Endothelial cell of umbilical vein (primary cell): Measurements from ENCODE around the gene FXYD6. TPM values are rescaled to one million over a fixed set of nuclear protein-coding genes. Genes with fewer than 3 reads are reported as not detected.

Experiments
- BruUV-seq: library from RNA; stranded (reverse); fragments of 400-500 nt; replicated peaks from 2 replicates; lab custom pipeline; 2021; lab: Mats Ljungman, UMichigan
- CTCF ChIA-PET: fragments of 300-600, 350-600 bp; sonication (Branson Sonifier 250); formaldehyde crosslinking; loops from one replicate; lab custom pipeline; 2021; ENCODE audit warnings: antibody characterized with exemption, inconsistent platforms; lab: Charles Lee
- POLR2A ChIA-PET: fragments of 300-600, 350-600 bp; sonication (Branson Sonifier 250); formaldehyde crosslinking; loops from one replicate; lab custom pipeline; 2021; ENCODE audit warnings: antibody characterized with exemption, inconsistent platforms; lab: Charles Lee
- DNase-seq: peaks from one replicate; pipeline ENCODE4 v3.0.0-alpha.2; 2011; ENCODE audit warnings: low read depth, low spot score
- FAIRE-seq: peaks from 2 replicates; lab custom pipeline; 2011; peaks lifted over from hg19 to GRCh38; lab: Jason Lieb, UNC
- H2AFZ ChIP-seq: 2 replicates; pipeline ENCODE4 v1.6.0; 2012; ENCODE audit warnings: low read depth, low read length, control low read depth, inconsistent platforms
- H3K27ac ChIP-seq: 2 replicates; pipeline ENCODE4 v1.5.1; 2011; ENCODE audit warnings: low read depth, mild to moderate bottlenecking, control low read depth, low read length, moderate library complexity; ENCODE audit not compliant: insufficient read depth
- H3K27me3 ChIP-seq, 2 experiments: 2 replicates each; pipeline versions ENCODE4 v1.6.0 to v1.6.1; 2011; ENCODE audit warnings: low read length in 2 of 2, mixed read lengths in 1 of 2; ENCODE audit not compliant: control insufficient read depth in 2 of 2, insufficient read depth in 2 of 2
- H3K36me3 ChIP-seq, 2 experiments: 2 replicates in 1 of 2; 3 replicates in 1 of 2; pipeline ENCODE4 v1.5.1; 2011; ENCODE audit warnings: low read length in 2 of 2, mild to moderate bottlenecking in 1 of 2, moderate library complexity in 1 of 2; ENCODE audit not compliant: control insufficient read depth in 2 of 2, insufficient read depth in 2 of 2; ENCODE audit errors: extremely low read depth in 1 of 2
- H3K4me1 ChIP-seq: 3 replicates; pipeline ENCODE4 v1.5.1; 2011; ENCODE audit warnings: mild to moderate bottlenecking, low read length; ENCODE audit not compliant: control insufficient read depth, insufficient read depth; ENCODE audit errors: extremely low read depth
- H3K4me2 ChIP-seq: 2 replicates; pipeline ENCODE4 v1.6.1; 2011; ENCODE audit warnings: low read length, control low read depth, mixed read lengths; ENCODE audit not compliant: insufficient read depth
- H3K4me3 ChIP-seq, 3 experiments: fragments of 200-600 bp in 1 of 3; sonication (generic), shearing (Covaris generic) in 1 of 3; replicated peaks in 1 of 3; 2 replicates each; pipeline ENCODE4 v1.5.1; 2011 to 2016; ENCODE audit warnings: control low read depth in 3 of 3, low read length in 3 of 3, mild to moderate bottlenecking in 2 of 3, inconsistent platforms in 1 of 3, low read depth in 1 of 3, moderate library complexity in 1 of 3; ENCODE audit not compliant: insufficient read depth in 1 of 3
- H3K79me2 ChIP-seq: 2 replicates; pipeline ENCODE4 v1.6.0; 2012; ENCODE audit warnings: low read length, inconsistent platforms; ENCODE audit not compliant: control insufficient read depth, insufficient read depth
- H3K9ac ChIP-seq: replicated peaks from 2 replicates; pipeline ENCODE3; 2011; ENCODE audit warnings: low read length, control low read depth; ENCODE audit not compliant: insufficient read depth; ENCODE audit errors: extremely low read depth
- H3K9me1 ChIP-seq: replicated peaks from 3 replicates; pipeline ENCODE4 v1.6.0; 2011; ENCODE audit warnings: mild to moderate bottlenecking, low read length; ENCODE audit not compliant: control insufficient read depth, insufficient read depth; ENCODE audit errors: extremely low read depth
- H3K9me3 ChIP-seq: replicated peaks from 2 replicates; pipeline ENCODE4 v1.5.1; 2012; ENCODE audit warnings: low read length, inconsistent platforms; ENCODE audit not compliant: control insufficient read depth, insufficient read depth
- H4K20me1 ChIP-seq: replicated peaks from 2 replicates; pipeline ENCODE3; 2011; ENCODE audit warnings: mild to moderate bottlenecking, low read length; ENCODE audit not compliant: control insufficient read depth, insufficient read depth; ENCODE audit errors: extremely low read depth
- CTCF ChIP-seq, 2 donors: IDR thresholded peaks; 1 replicate in 1 of 2; 2 replicates in 1 of 2; pipeline ENCODE4 v1.5.1; 2011; ENCODE audit warnings: low read length in 2 of 2, mild to moderate bottlenecking in 2 of 2, moderate library complexity in 2 of 2, control low read depth in 1 of 2, inconsistent platforms in 1 of 2, low read depth in 1 of 2; ENCODE audit not compliant: insufficient read depth in 1 of 2; ENCODE audit errors: extremely low read depth in 1 of 2
- EZH2 ChIP-seq: IDR thresholded peaks from 2 replicates; pipeline ENCODE4 v1.6.1; 2012; ENCODE audit warnings: borderline replicate concordance, low read depth, mild to moderate bottlenecking, moderate library complexity, low read length, inconsistent platforms; ENCODE audit not compliant: severe bottlenecking
- FOS ChIP-seq: IDR thresholded peaks from 2 replicates; pipeline ENCODE4 v1.6.1; 2011; ENCODE audit warnings: mild to moderate bottlenecking, low read length, moderate library complexity, borderline replicate concordance; ENCODE audit not compliant: insufficient read depth
- GATA2 ChIP-seq: IDR thresholded peaks from 2 replicates; pipeline ENCODE4 v1.7.0; 2011; ENCODE audit warnings: low read depth, mild to moderate bottlenecking, moderate library complexity, mixed read lengths, low read length; ENCODE audit not compliant: insufficient read length, insufficient read depth
- JUN ChIP-seq: IDR thresholded peaks from 2 replicates; pipeline ENCODE4 v1.6.1; 2011; ENCODE audit warnings: borderline replicate concordance, low read depth; ENCODE audit not compliant: insufficient read length, insufficient read depth
- MAX ChIP-seq: IDR thresholded peaks from 2 replicates; pipeline ENCODE4 v1.6.1; 2011; ENCODE audit not compliant: insufficient read depth, insufficient read length
- MYC ChIP-seq: IDR thresholded peaks from one replicate; pipeline ENCODE4 v1.6.1; 2011; ENCODE audit warnings: mild to moderate bottlenecking, low read depth, low read length
- POLR2A ChIP-seq: IDR thresholded peaks from 2 replicates; pipeline ENCODE4 v1.6.1; 2012; ENCODE audit warnings: low read depth, mild to moderate bottlenecking, control low read depth, low read length
- POLR2AphosphoS5 ChIP-seq: IDR thresholded peaks from 2 replicates; pipeline ENCODE4 v1.6.1; 2012; ENCODE audit warnings: low read depth, mild to moderate bottlenecking, control low read depth, low read length, moderate library complexity; ENCODE audit not compliant: insufficient read depth
- dilution Hi-C: fragments of 300-500 bp; cut with MboI; formaldehyde crosslinking; loops from one replicate; pipeline ENCODE4 v1.15.0; 2019; ENCODE audit warnings: low sequenced_read_pairs; ENCODE audit not compliant: extremely low pct_ligation_motif_present
- intact Hi-C: fragments of 100-400 bp; cut with micrococcal nuclease; formaldehyde crosslinking; loops from one replicate; pipeline ENCODE4 v1.10.0; 2022
- polyA plus RNA-seq, 4 experiments: library from polyadenylated mRNA; depleted of rRNA in 3 of 4; stranded (reverse) in 3 of 4; unstranded in 1 of 4; fragments of >200 nt; gene quantifications; 2 replicates each; pipeline versions ENCODE4 v1.2.1 to v1.2.3, GENCODE V29; 2011 to 2012; ENCODE audit warnings: missing spikeins in 1 of 4
- total RNA-seq: library from RNA; stranded (reverse); gene quantifications from 2 replicates; pipeline ENCODE4 v1.2.3, GENCODE V29; 2021

The FXYD6 gene
- total and polyA plus RNA-seq, 2 donors (not counting 3 experiments of a cell fraction or from before 2014, with no cell fraction given) = 1.4 to 8.7 TPM

DNA sequence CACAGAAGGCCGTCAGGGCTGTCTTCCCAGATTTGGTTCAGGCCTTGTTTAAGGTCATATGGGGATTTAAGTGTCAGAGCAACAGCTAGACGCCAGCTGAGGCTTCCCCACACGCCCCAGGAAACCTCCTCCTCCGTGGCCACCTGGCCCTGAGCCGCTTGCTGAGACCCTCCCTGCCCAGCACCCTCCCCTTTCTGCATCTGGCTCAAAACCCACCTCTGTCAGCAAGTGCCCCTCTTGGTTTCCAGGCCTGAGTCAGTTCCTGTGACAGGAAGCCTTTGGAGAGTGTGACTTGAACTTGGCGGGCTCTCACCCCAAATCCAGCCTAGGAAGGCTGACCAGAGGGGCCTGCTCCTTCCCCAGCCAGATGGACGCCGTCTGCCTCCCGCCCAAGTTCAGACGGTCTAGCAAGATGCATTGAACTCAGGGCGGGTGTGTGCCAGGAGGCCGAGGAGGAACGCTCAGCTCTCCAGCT, 52.5 kb downstream of the FXYD6 start:
- dilution Hi-C loops (no loop called here), intact Hi-C loops (loop anchor here (1.0 kb wide), 4 partner anchors 20 to 229 kb away; no protein-coding TSS in a partner anchor)
- Histone ChIP-seq H3K27me3 (no peaks in the 10 kb centered on the region), H4K20me1 (no peaks in the 10 kb centered on the region), H3K27ac (peak overlapping the region; percentile 94), H3K9me3 (no peaks in the 10 kb centered on the region), H2AFZ (peak overlapping the region; percentile 83), H3K4me1 (peaks cover 30% of the 10 kb centered on the region), H3K4me2 (peak overlapping the region; percentile 47), H3K4me3 (no peak overlapping the region), H3K9ac (peak overlapping the region; percentile 52), H3K36me3 (no peaks in the 10 kb centered on the region), H3K79me2 (no peaks in the 10 kb centered on the region), H3K9me1 (no peaks in the 10 kb centered on the region)
- DNase-seq (peak; percentile 88), FAIRE-seq (peak; percentile 98)
- BruUV-seq = no TSS peak
- TF ChIP-seq JUN (peak; percentile 52), CTCF (IDR thresholded peaks at IDR 0.05; ENCODE audit: extremely low read depth in 1 of 2, insufficient read depth in 1 of 2, low read depth in 1 of 2, low read length in 2 of 2) (no peak), MAX (no peak), FOS (peak; percentile 57), MYC (no peak), GATA2 (no peak), POLR2A (peak; percentile 65), POLR2AphosphoS5 (peak; percentile 80), EZH2 (no peak)
- CTCF ChIA-PET = interaction anchor here (1.0 to 12.2 kb wide), 13 partner anchors 14 to 398 kb away, joined by 3 to 520 read pairs (median 8); no protein-coding TSS in a partner anchor
- POLR2A ChIA-PET = interaction anchor here (0.6 kb wide), 1 partner anchor 84 kb away, joined by 3 read pairs; no protein-coding TSS in a partner anchor
